NT2/D1 (cell line): ENCODE results near the gene RTN4R.
"Not testable (repeated sequence)": the region's sequence is repeated elsewhere in the genome, so short reads cannot be mapped to it uniquely, and the experiment has no call there.

Experiments
- DNase-seq: peaks from one replicate; pipeline ENCODE4 v3.0.0-alpha.2; 2011; ENCODE audit warnings: low read depth, low spot score
- H3K27me3 ChIP-seq: 2 replicates; pipeline ENCODE4 v1.6.0; 2011; ENCODE audit warnings: mild to moderate bottlenecking; ENCODE audit not compliant: insufficient read length, insufficient read depth
- H3K36me3 ChIP-seq: 2 replicates; pipeline ENCODE4 v1.6.1; 2011; ENCODE audit warnings: mild to moderate bottlenecking, low read length, mixed read lengths; ENCODE audit not compliant: insufficient read depth, insufficient read length
- H3K4me1 ChIP-seq: 2 replicates; pipeline ENCODE4 v1.5.1; 2011; ENCODE audit not compliant: insufficient read depth, insufficient read length
- H3K4me3 ChIP-seq: 2 replicates; pipeline ENCODE4 v1.5.1; 2011; ENCODE audit warnings: low read depth; ENCODE audit not compliant: insufficient read length
- H3K9ac ChIP-seq: 2 replicates; pipeline ENCODE4 v1.6.0; 2011; ENCODE audit warnings: low read depth; ENCODE audit not compliant: insufficient read length
- H3K9me3 ChIP-seq: 2 replicates; pipeline ENCODE4 v1.5.1; 2011; ENCODE audit warnings: mild to moderate bottlenecking, low read length; ENCODE audit not compliant: insufficient read depth
- SUZ12 ChIP-seq: IDR thresholded peaks from 2 replicates; pipeline ENCODE4 v1.6.1; 2011; ENCODE audit not compliant: insufficient read length, insufficient read depth; ENCODE audit errors: extremely low read depth
- YY1 ChIP-seq: IDR thresholded peaks from 2 replicates; pipeline ENCODE4 v1.6.1; 2011; ENCODE audit not compliant: insufficient read length, insufficient read depth
- ZNF274 ChIP-seq: IDR thresholded peaks from 2 replicates; pipeline ENCODE4 v1.6.1; 2011; ENCODE audit warnings: mild to moderate bottlenecking, low read depth, low read length

Gene RTN4R

GRCh38 chr22:20291604-20292063 lies 23.5 kb upstream of the RTN4R start:
- TF ChIP-seq YY1 (no peak), ZNF274 (no peak), SUZ12 (no peak)
- DNase-seq: no peak
- Histone ChIP-seq H3K9me3 (no peaks in the 10 kb centered on the region), H3K36me3 (no peaks in the 10 kb centered on the region), H3K27me3 (peaks cover under 1% of the 10 kb centered on the region), H3K4me3 (no peak overlapping the region), H3K9ac (no peak overlapping the region), H3K4me1 (peaks cover 2% of the 10 kb centered on the region)

GRCh38 chr22:20291249-20291586 lies 23.1 kb upstream of the RTN4R start:
- no peak overlapping the region for H3K9ac ChIP-seq

GRCh38 chr22:20290578-20291248 lies 22.6 kb upstream of the RTN4R start:
- TF ChIP-seq YY1 (no peak), ZNF274 (no peak), SUZ12 (no peak)
- H3K9me3 ChIP-seq: no peaks in the 10 kb centered on the region

More at GRCh38 chr22:20291249-20291586, 23.1 kb upstream of the RTN4R start:
- Histone ChIP-seq H3K4me1 (peaks cover 2% of the 10 kb centered on the region), H3K4me3 (no peak overlapping the region), H3K36me3 (no peaks in the 10 kb centered on the region), H3K27me3 (no peaks in the 10 kb centered on the region), H3K9me3 (no peaks in the 10 kb centered on the region)
- TF ChIP-seq ZNF274 (no peak), SUZ12 (no peak), YY1 (no peak)
- no peak for DNase-seq

GRCh38 chr22:20290045-20290392 lies 21.9 kb upstream of the RTN4R start:
- H3K9me3 ChIP-seq: no peaks in the 10 kb centered on the region
- TF ChIP-seq ZNF274: no peak
- no peak for TF ChIP-seq YY1
- TF ChIP-seq SUZ12: no peak
- DNase-seq: no peak
- H3K27me3 ChIP-seq: no peaks in the 10 kb centered on the region
- H3K4me3 ChIP-seq: no peak overlapping the region
- peaks cover 2% of the 10 kb centered on the region for H3K4me1 ChIP-seq
- H3K36me3 ChIP-seq: no peaks in the 10 kb centered on the region
- no peak overlapping the region for H3K9ac ChIP-seq

More at GRCh38 chr22:20290578-20291248, 22.6 kb upstream of the RTN4R start:
- Histone ChIP-seq H3K9ac (no peak overlapping the region), H3K4me1 (peaks cover 2% of the 10 kb centered on the region), H3K36me3 (no peaks in the 10 kb centered on the region), H3K27me3 (no peaks in the 10 kb centered on the region), H3K4me3 (no peak overlapping the region)
- DNase-seq: no peak

- not testable (repeated sequence) for H3K4me1 ChIP-seq, DNase-seq, H3K4me3 ChIP-seq, H3K9me3 ChIP-seq, H3K27me3 ChIP-seq, H3K9ac ChIP-seq, H3K36me3 ChIP-seq
These were observed 21.3 kb upstream of the RTN4R start for GRCh38 chr22:20289182-20290044.

- not testable (repeated sequence) for H3K9me3 ChIP-seq, H3K36me3 ChIP-seq, H3K9ac ChIP-seq, H3K4me1 ChIP-seq, H3K4me3 ChIP-seq, DNase-seq, H3K27me3 ChIP-seq
These were observed 18.8 kb upstream of the RTN4R start for GRCh38 chr22:20286784-20287423.

- H3K4me3 ChIP-seq, H3K36me3 ChIP-seq, H3K9me3 ChIP-seq, H3K4me1 ChIP-seq, DNase-seq, H3K27me3 ChIP-seq, H3K9ac ChIP-seq: not testable (repeated sequence)
These were observed 18.2 kb upstream of the RTN4R start for GRCh38 chr22:20286312-20286660.

- H3K4me1 ChIP-seq, H3K9me3 ChIP-seq, H3K36me3 ChIP-seq, H3K9ac ChIP-seq, H3K27me3 ChIP-seq, H3K4me3 ChIP-seq: not testable (repeated sequence)
- peak; percentile 32 for DNase-seq
These were observed 17.6 kb upstream of the RTN4R start for GRCh38 chr22:20285473-20286311.
